Esophagus squamous epithelium (tissue), 5 donors: ENCODE results near the gene METTL23. TPM values are rescaled to one million over a fixed set of nuclear protein-coding genes. Genes with fewer than 3 reads are reported as not detected.

Source experiments
- DNase-seq: peaks from one replicate; lab custom pipeline; 2025; lab: John Stamatoyannopoulos, UW
- H3K27ac ChIP-seq, 4 donors: fragments of 200-600 bp; sonication (generic); one replicate each; pipeline ENCODE4 v1.5.1; 2016 to 2019; ENCODE audit warnings: mild to moderate bottlenecking in 1 of 4
- H3K27me3 ChIP-seq, 4 donors: fragments of 200-600 bp; sonication (generic); 1 replicate in 3 of 4; 2 replicates in 1 of 4; pipeline versions ENCODE4 v1.5.1 to v1.6.0; 2017 to 2021; ENCODE audit warnings: antibody characterized with exemption in 1 of 4
- H3K36me3 ChIP-seq, 3 donors: fragments of 200-600 bp; sonication (generic); one replicate each; pipeline ENCODE4 v1.5.1; 2016 to 2019
- H3K4me1 ChIP-seq, 3 donors: fragments of 200-600 bp; sonication (generic); one replicate each; pipeline ENCODE4 v1.5.1; 2017 to 2019
- H3K4me3 ChIP-seq, 4 donors: fragments of 200-600 bp; sonication (generic); 1 replicate in 3 of 4; 2 replicates in 1 of 4; pipeline ENCODE4 v1.5.1; 2016 to 2019; ENCODE audit warnings: mild to moderate bottlenecking in 2 of 4, moderate library complexity in 1 of 4
- H3K9me3 ChIP-seq, 3 donors: fragments of 200-600 bp; sonication (generic); one replicate each; pipeline ENCODE4 v1.5.1; 2016 to 2019
- CTCF ChIP-seq, 6 experiments: fragments of 450-650 bp in 4 of 6; fragments of 200-600 bp in 2 of 6; sonication (generic) in 2 of 6; IDR thresholded peaks; one replicate each; pipeline ENCODE4 v1.5.1; 2016 to 2019; ENCODE audit warnings: antibody characterized with exemption in 6 of 6, mild to moderate bottlenecking in 4 of 6, moderate library complexity in 4 of 6
- POLR2A ChIP-seq, 4 donors: fragments of 450-650 bp; IDR thresholded peaks; one replicate each; pipeline ENCODE4 v1.6.1; 2017; ENCODE audit warnings: antibody characterized with exemption in 4 of 4, mild to moderate bottlenecking in 4 of 4, moderate library complexity in 3 of 4
- WGBS, 2 donors: methylation state at CpG; one replicate each; pipeline ENCODE4 v1.1.5; 2018; 5-methylcytosine and 5-hydroxymethylcytosine counted together
- intact Hi-C: fragments of 100-400 bp; cut with DNase I; formaldehyde crosslinking; loops from one replicate; pipeline ENCODE4 v1.15.0; 2022
- total RNA-seq, 4 donors: library from RNA; depleted of rRNA; stranded (reverse); fragments of >200 nt; gene quantifications; one replicate each; pipeline ENCODE4 v1.1.0, GENCODE V29; 2016
- donor health status: DM: yes; HTN: yes; CAD: no.

METTL23 gene
- total RNA-seq, 4 donors from 2014 or later, result 14.6 to 33.0 (median 24.7) TPM

GRCh38 chr17:76735586-76736348 lies 9.1 kb downstream of the METTL23 start:
- TF ChIP-seq POLR2A (IDR thresholded peaks at IDR 0.05), result no peak
- no peak for TF ChIP-seq CTCF (IDR thresholded peaks at IDR 0.05)
- no peaks in the 10 kb centered on the region for H3K27me3 ChIP-seq
- no peaks in the 10 kb centered on the region for H3K9me3 ChIP-seq
- WGBS, 2 donors, result 0 to 1% methylated on average over 10 to 11 of the region's 20 CpGs
- H3K4me3 ChIP-seq, result peak overlapping the region; percentile 72 to 98 (median 90)
- no peak for DNase-seq
- H3K36me3 ChIP-seq, result peaks cover 0 to 51% (median 14%) of the 10 kb centered on the region in 3 donors
- intact Hi-C loops, result no loop called here
- peaks cover 21 to 79% (median 63%) of the 10 kb centered on the region in 3 donors for H3K4me1 ChIP-seq
- H3K27ac ChIP-seq, result peak overlapping the region; percentile 97 to 100 (median 99)

GRCh38 chr17:76736349-76737081 lies 9.9 kb downstream of the METTL23 start:
- H3K36me3 ChIP-seq, result peaks cover 0 to 48% (median 14%) of the 10 kb centered on the region in 3 donors
- H3K27me3 ChIP-seq, result no peaks in the 10 kb centered on the region
- intact Hi-C loops, result no loop called here
- TF ChIP-seq CTCF (IDR thresholded peaks at IDR 0.05), result peak in 2 of 6 experiments; percentile 12 to 21
- peak in 2 of 4 donors; percentile 33 to 48 for TF ChIP-seq POLR2A (IDR thresholded peaks at IDR 0.05)
- H3K4me3 ChIP-seq, result peak overlapping the region; percentile 72 to 98 (median 90)
- no peaks in the 10 kb centered on the region for H3K9me3 ChIP-seq
- peaks cover 21 to 75% (median 58%) of the 10 kb centered on the region in 3 donors for H3K4me1 ChIP-seq
- 0% methylated on average over 9 of the region's 117 CpGs; no CpG with 5 or more reads in 1 of the 2 donors for WGBS, 2 donors
- peak overlapping the region; percentile 97 to 100 (median 99) for H3K27ac ChIP-seq
- no peak for DNase-seq

GRCh38 chr17:76737082-76737675 lies 10.5 kb downstream of the METTL23 start, which contains the start of gene SRSF2:
Gene SRSF2 (minus strand): TSS chr17:76737331. CDS start chr17:76737160, 171 bp downstream.
- peak within 1 kb of the TSS; percentile 97 to 100 (median 99) for H3K27ac ChIP-seq
- intact Hi-C loops, result no loop called here
- no peaks in the 10 kb centered on the region for H3K27me3 ChIP-seq
- H3K4me1 ChIP-seq, result peaks cover 21 to 68% (median 52%) of the 10 kb centered on the region in 3 donors
- WGBS, 2 donors, result no CpG with 5 or more reads among the region's 60 CpGs
- TF ChIP-seq CTCF (IDR thresholded peaks at IDR 0.05), result peak in 2 of 6 experiments; percentile 14 to 27
- peak; percentile 89 to 100 (median 100) for TF ChIP-seq POLR2A (IDR thresholded peaks at IDR 0.05)
- peak; percentile 88 for DNase-seq
- no peaks in the 10 kb centered on the region for H3K9me3 ChIP-seq
- peaks cover 0 to 48% (median 14%) of the 10 kb centered on the region in 3 donors for H3K36me3 ChIP-seq
- H3K4me3 ChIP-seq, result peak within 1 kb of the TSS; percentile 72 to 98 (median 90)

GRCh38 chr17:76737676-76738467 lies 11.2 kb downstream of the METTL23 start, which contains the start of gene MFSD11:
Gene MFSD11 (plus strand): TSS chr17:76738119. CDS start chr17:76738353, 234 bp downstream.
- no peak for DNase-seq
- peaks cover 21 to 61% (median 46%) of the 10 kb centered on the region in 3 donors for H3K4me1 ChIP-seq

More at GRCh38 chr17:76737676-76738467, 11.2 kb downstream of the METTL23 start, which contains the start of gene MFSD11:
- Histone ChIP-seq H3K36me3 (peaks cover 0 to 48% (median 14%) of the 10 kb centered on the region in 3 donors), H3K9me3 (no peaks in the 10 kb centered on the region), H3K27ac (peak within 1 kb of the TSS; percentile 97 to 100 (median 99)), H3K4me3 (peak within 1 kb of the TSS; percentile 72 to 98 (median 90)), H3K27me3 (no peaks in the 10 kb centered on the region)
- intact Hi-C loops, result no loop called here
- TF ChIP-seq POLR2A (IDR thresholded peaks at IDR 0.05) (peak in 3 of 4 donors; percentile 54 to 57 (median 56)), CTCF (IDR thresholded peaks at IDR 0.05) (peak in 1 of 6 experiments; percentile 10)
- 0% methylated on average over 8 to 30 of the region's 57 CpGs for WGBS, 2 donors
